Parathyroid adenoma (tissue), 2 donors: ENCODE data around the gene PLXDC1.
A peak's percentile ranks its signal among the peaks of the same experiment; 100 is the strongest.

Experiments used
- H2AFZ ChIP-seq: fragments of 300-600 bp; sonication (generic); one replicate; pipeline ENCODE4 v1.7.0; 2017; ENCODE audit warnings: antibody characterized with exemption, mild to moderate bottlenecking
- H3K27ac ChIP-seq: fragments of 300-600 bp; sonication (generic); one replicate; pipeline ENCODE4 v1.7.0; 2017
- H3K27me3 ChIP-seq: fragments of 300-600 bp; sonication (generic); one replicate; pipeline ENCODE4 v1.7.0; 2017; ENCODE audit warnings: low read length; ENCODE audit not compliant: control insufficient read depth, insufficient read depth
- H3K36me3 ChIP-seq: fragments of 300-600 bp; sonication (generic); one replicate; pipeline ENCODE4 v1.7.0; 2017; ENCODE audit warnings: low read length; ENCODE audit not compliant: control insufficient read depth, insufficient read depth
- H3K4me1 ChIP-seq: fragments of 300-600 bp; sonication (generic); one replicate; pipeline ENCODE4 v1.7.0; 2017; ENCODE audit warnings: control low read depth
- H3K4me2 ChIP-seq: fragments of 300-600 bp; sonication (generic); one replicate; pipeline ENCODE4 v1.7.0; 2017; ENCODE audit warnings: low read length
- H3K4me3 ChIP-seq: fragments of 300-600 bp; sonication (generic); one replicate; pipeline ENCODE4 v1.7.0; 2017; ENCODE audit warnings: low read depth, low read length
- H3K79me2 ChIP-seq: fragments of 300-600 bp; sonication (generic); one replicate; pipeline ENCODE4 v1.7.0; 2017; ENCODE audit warnings: control low read depth
- H3K9ac ChIP-seq: fragments of 300-600 bp; sonication (generic); one replicate; pipeline ENCODE4 v1.7.0; 2017; ENCODE audit warnings: mild to moderate bottlenecking
- H3K9me3 ChIP-seq: fragments of 300-600 bp; sonication (generic); one replicate; pipeline ENCODE4 v1.7.0; 2017; ENCODE audit warnings: low read length; ENCODE audit not compliant: control insufficient read depth
- TF ChIP-seq, protein P1 (sequence below): fragments of 300-600 bp; sonication (generic); IDR thresholded peaks from one replicate; pipeline ENCODE4 v1.7.0; 2017; ENCODE audit warnings: antibody characterized with exemption, mild to moderate bottlenecking
- donor health status: primary hyperparathyroidism.

Gene PLXDC1

GRCh38 chr17:39164675-39165143 lies 13.3 kb upstream of the PLXDC1 start:
- Histone ChIP-seq H3K4me1 (no peaks in the 10 kb centered on the region), H3K9me3 (no peaks in the 10 kb centered on the region), H3K36me3 (no peaks in the 10 kb centered on the region), H3K27me3 (no peaks in the 10 kb centered on the region), H3K9ac (no peak overlapping the region), H3K79me2 (no peaks in the 10 kb centered on the region), H2AFZ (peak overlapping the region; percentile 74), H3K4me2 (peak overlapping the region; percentile 56), H3K4me3 (peak overlapping the region; percentile 32), H3K27ac (no peak overlapping the region)
- TF ChIP-seq, protein P1, sequence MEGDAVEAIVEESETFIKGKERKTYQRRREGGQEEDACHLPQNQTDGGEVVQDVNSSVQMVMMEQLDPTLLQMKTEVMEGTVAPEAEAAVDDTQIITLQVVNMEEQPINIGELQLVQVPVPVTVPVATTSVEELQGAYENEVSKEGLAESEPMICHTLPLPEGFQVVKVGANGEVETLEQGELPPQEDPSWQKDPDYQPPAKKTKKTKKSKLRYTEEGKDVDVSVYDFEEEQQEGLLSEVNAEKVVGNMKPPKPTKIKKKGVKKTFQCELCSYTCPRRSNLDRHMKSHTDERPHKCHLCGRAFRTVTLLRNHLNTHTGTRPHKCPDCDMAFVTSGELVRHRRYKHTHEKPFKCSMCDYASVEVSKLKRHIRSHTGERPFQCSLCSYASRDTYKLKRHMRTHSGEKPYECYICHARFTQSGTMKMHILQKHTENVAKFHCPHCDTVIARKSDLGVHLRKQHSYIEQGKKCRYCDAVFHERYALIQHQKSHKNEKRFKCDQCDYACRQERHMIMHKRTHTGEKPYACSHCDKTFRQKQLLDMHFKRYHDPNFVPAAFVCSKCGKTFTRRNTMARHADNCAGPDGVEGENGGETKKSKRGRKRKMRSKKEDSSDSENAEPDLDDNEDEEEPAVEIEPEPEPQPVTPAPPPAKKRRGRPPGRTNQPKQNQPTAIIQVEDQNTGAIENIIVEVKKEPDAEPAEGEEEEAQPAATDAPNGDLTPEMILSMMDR = peak; percentile 84

DNA sequence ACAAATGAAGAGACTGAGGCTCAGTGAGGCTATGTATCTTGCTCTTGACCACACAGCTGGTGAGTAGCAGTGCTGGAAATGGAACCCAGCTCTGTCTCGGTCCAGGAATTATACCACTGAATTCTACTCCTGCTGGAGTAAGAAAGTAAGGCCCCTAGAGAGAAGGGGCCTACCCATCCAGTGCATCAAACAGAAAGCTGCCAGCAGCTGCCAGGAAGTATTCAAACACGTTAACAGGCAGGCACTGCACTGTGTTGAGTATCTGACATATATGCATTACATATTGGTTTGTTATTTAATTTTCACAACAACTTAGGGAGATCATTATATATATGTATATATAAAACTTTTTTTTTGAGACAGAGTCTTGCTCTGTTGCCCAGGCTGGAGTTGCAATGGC lies 10.5 kb upstream of the PLXDC1 start:
- Histone ChIP-seq H2AFZ (no peak overlapping the region), H3K27me3 (no peaks in the 10 kb centered on the region), H3K9me3 (no peaks in the 10 kb centered on the region), H3K79me2 (no peaks in the 10 kb centered on the region), H3K4me1 (no peaks in the 10 kb centered on the region), H3K9ac (no peak overlapping the region), H3K36me3 (no peaks in the 10 kb centered on the region), H3K27ac (no peak overlapping the region), H3K4me3 (no peak overlapping the region), H3K4me2 (no peak overlapping the region)
- TF ChIP-seq, protein P1 = no peak

DNA sequence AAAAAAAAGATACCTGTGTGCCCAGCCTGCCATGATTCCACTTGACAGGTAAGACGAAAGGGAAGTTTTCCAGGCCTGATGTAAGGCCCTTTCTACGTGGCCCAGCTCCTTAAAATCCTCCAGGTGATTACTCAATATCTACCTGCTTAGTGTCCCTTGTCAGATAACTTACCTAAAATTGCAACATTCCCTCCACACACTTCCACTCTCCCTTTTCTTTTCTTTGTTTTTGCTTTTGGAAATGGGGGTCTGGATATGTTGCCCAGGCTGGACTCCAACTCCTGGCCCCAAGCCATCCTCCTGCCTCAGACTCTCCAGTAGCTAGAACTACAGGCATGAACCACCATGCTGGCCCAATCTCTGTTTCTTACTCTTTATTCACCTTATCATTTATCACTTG lies 7.2 kb upstream of the PLXDC1 start:
- no peaks in the 10 kb centered on the region for H3K36me3 ChIP-seq
- H3K4me3 ChIP-seq = no peak overlapping the region
- no peaks in the 10 kb centered on the region for H3K9me3 ChIP-seq
- H3K27ac ChIP-seq = no peak overlapping the region
- TF ChIP-seq, protein P1 = no peak
- no peaks in the 10 kb centered on the region for H3K27me3 ChIP-seq
- H3K9ac ChIP-seq = no peak overlapping the region
- H3K4me1 ChIP-seq = peaks cover under 1% of the 10 kb centered on the region
- H3K4me2 ChIP-seq = no peak overlapping the region
- H3K79me2 ChIP-seq = peaks cover under 1% of the 10 kb centered on the region
- H2AFZ ChIP-seq = no peak overlapping the region

DNA sequence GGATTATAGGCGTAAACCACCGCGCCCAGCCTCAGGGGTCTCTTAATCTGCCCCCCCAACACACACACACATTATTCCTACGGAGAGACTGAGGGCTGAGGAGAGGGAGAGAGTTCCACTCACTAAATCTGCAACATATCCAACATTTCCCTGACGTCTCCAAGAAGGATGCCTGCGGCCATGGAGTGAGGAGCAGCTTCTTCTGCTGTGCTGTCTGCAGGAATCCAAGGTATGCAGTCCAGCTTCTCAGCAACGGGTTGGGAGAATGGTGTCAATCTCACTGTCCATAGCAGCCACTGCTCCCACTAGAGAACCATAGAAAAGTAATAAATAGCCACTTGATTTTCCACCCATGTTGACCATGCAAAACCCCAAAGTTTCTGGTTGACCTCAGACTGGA lies 5.1 kb upstream of the PLXDC1 start:
- Histone ChIP-seq H3K79me2 (peaks cover 2% of the 10 kb centered on the region), H3K4me1 (peaks cover 8% of the 10 kb centered on the region), H3K9ac (no peak overlapping the region), H3K36me3 (no peaks in the 10 kb centered on the region), H3K27me3 (no peaks in the 10 kb centered on the region), H3K4me3 (no peak overlapping the region), H3K27ac (no peak overlapping the region), H2AFZ (no peak overlapping the region), H3K4me2 (no peak overlapping the region), H3K9me3 (no peaks in the 10 kb centered on the region)
- TF ChIP-seq, protein P1 = no peak

- Histone ChIP-seq H3K4me3 (no peak overlapping the region), H3K9ac (no peak overlapping the region), H2AFZ (no peak overlapping the region), H3K27me3 (no peaks in the 10 kb centered on the region), H3K4me1 (peaks cover 8% of the 10 kb centered on the region), H3K79me2 (peaks cover 2% of the 10 kb centered on the region), H3K9me3 (no peaks in the 10 kb centered on the region), H3K27ac (no peak overlapping the region), H3K4me2 (no peak overlapping the region), H3K36me3 (no peaks in the 10 kb centered on the region)
- TF ChIP-seq, protein P1 = no peak
These were observed 4.2 kb upstream of the PLXDC1 start for GRCh38 chr17:39155654-39156053.
